CD4-positive, alpha-beta T cell (primary cell): ENCODE measurements around the gene MCAM. TPM values are rescaled to one million over a fixed set of nuclear protein-coding genes. Genes with fewer than 3 reads are reported as not detected.

Experiments used
- ATAC-seq: fragments of 200-7000 bp; cut with Tn5 transposase; one replicate; pipeline ENCODE4 v1.10.0; 2022; ENCODE audit warnings: mild to moderate bottlenecking; ENCODE audit not compliant: poor library complexity
- CTCF ChIA-PET: fragments of 350-600 bp; sonication (Branson Sonifier 250); formaldehyde crosslinking; loops from one replicate; lab custom pipeline; 2021; ENCODE audit warnings: antibody characterized with exemption, inconsistent platforms; lab: Charles Lee
- POLR2A ChIA-PET: fragments of 350-600 bp; sonication (Branson Sonifier 250); formaldehyde crosslinking; loops from one replicate; lab custom pipeline; 2021; ENCODE audit warnings: antibody characterized with exemption, inconsistent platforms; lab: Charles Lee
- DNase-seq, 14 experiments: peaks; one replicate each; pipeline ENCODE4 v3.0.0-alpha.2; 2013 to 2020; ENCODE audit warnings: mixed read lengths in 2 of 14
- H3K27ac ChIP-seq, 2 donors: one replicate each; pipeline versions ENCODE4 v1.5.1 to v1.7.0; 2013; ENCODE audit warnings: low read length in 2 of 2, low read depth in 1 of 2, mild to moderate bottlenecking in 1 of 2
- H3K27me3 ChIP-seq, 2 experiments: 1 replicate in 1 of 2; 2 replicates in 1 of 2; pipeline versions ENCODE4 v1.6.1 to v1.7.0; 2013; ENCODE audit warnings: low read length in 2 of 2, control low read depth in 1 of 2, mild to moderate bottlenecking in 1 of 2, moderate library complexity in 1 of 2; ENCODE audit not compliant: insufficient read depth in 2 of 2, control insufficient read depth in 1 of 2
- H3K36me3 ChIP-seq: one replicate; pipeline ENCODE4 v1.6.1; 2013; ENCODE audit warnings: low read length, control low read depth; ENCODE audit not compliant: insufficient read depth
- H3K4me1 ChIP-seq: one replicate; pipeline ENCODE4 v1.6.1; 2013; ENCODE audit warnings: low read length, control low read depth; ENCODE audit not compliant: insufficient read depth
- H3K4me3 ChIP-seq: one replicate; pipeline ENCODE4 v1.5.1; 2013; ENCODE audit warnings: mild to moderate bottlenecking, low read length, moderate library complexity
- H3K9me3 ChIP-seq, 2 experiments: 1 replicate in 1 of 2; 2 replicates in 1 of 2; pipeline versions ENCODE4 v1.6.1 to v1.7.0; 2013; ENCODE audit warnings: low read length in 2 of 2, mild to moderate bottlenecking in 2 of 2, control low read depth in 1 of 2, moderate library complexity in 1 of 2; ENCODE audit not compliant: control insufficient read depth in 1 of 2, insufficient read depth in 1 of 2
- H3K27ac Mint-ChIP-seq: one replicate; pipeline ENCODE4 v1.8.0; 2020; ENCODE audit warnings: mixed read lengths
- H3K27me3 Mint-ChIP-seq: one replicate; pipeline ENCODE4 v1.8.0; 2021; ENCODE audit warnings: mixed read lengths
- H3K36me3 Mint-ChIP-seq: one replicate; pipeline ENCODE4 v1.8.0; 2021; ENCODE audit warnings: low read depth, mixed read lengths
- H3K4me1 Mint-ChIP-seq: one replicate; pipeline ENCODE4 v1.8.0; 2021; ENCODE audit warnings: low read depth, mixed read lengths
- H3K4me3 Mint-ChIP-seq: one replicate; pipeline ENCODE4 v1.8.0; 2020; ENCODE audit warnings: mild to moderate bottlenecking, mixed read lengths
- H3K9me3 Mint-ChIP-seq: one replicate; pipeline ENCODE4 v1.8.0; 2020; ENCODE audit warnings: mixed read lengths
- intact Hi-C, 2 experiments: fragments of 100-400 bp; cut with DNase I in 1 of 2; cut with micrococcal nuclease in 1 of 2; formaldehyde crosslinking; loops; one replicate each; pipeline versions ENCODE4 v1.15.1 to v1.9.0; 2023 to 2025; cut with DNase I, micrococcal nuclease
- total RNA-seq, 174 experiments: library from RNA in 2 of 174; stranded (reverse) in 2 of 174; gene quantifications; one replicate each; pipeline ENCODE4 v1.2.3 and lab custom pipeline; 2021 to 2026
- TF ChIP-seq, protein P1 (sequence below): fragments of 200-600 bp; IDR thresholded peaks from one replicate; pipeline ENCODE4 v1.8.0; 2022; ENCODE audit warnings: antibody characterized with exemption, mild to moderate bottlenecking

The MCAM gene
- total RNA-seq, 2 experiments from 2014 or later, result 16.0 to 16.5 TPM

- DNase-seq (no peak), ATAC-seq (no peak)
- H3K4me1 ChIP-seq, result peaks cover 53% of the 10 kb centered on the region
- Mint-ChIP-seq H3K27me3 (peaks cover 38% of the 10 kb centered on the region), H3K4me1 (peaks cover 9% of the 10 kb centered on the region), H3K36me3 (no peaks in the 10 kb centered on the region), H3K9me3 (no peaks in the 10 kb centered on the region), H3K27ac (no peak overlapping the region), H3K4me3 (no peak overlapping the region)
- intact Hi-C loops, result no loop called here
- peak overlapping the region; percentile 51 for H3K4me3 ChIP-seq
- H3K36me3 ChIP-seq, result no peaks in the 10 kb centered on the region
- no peaks in the 10 kb centered on the region for H3K9me3 ChIP-seq
- TF ChIP-seq, protein P1, sequence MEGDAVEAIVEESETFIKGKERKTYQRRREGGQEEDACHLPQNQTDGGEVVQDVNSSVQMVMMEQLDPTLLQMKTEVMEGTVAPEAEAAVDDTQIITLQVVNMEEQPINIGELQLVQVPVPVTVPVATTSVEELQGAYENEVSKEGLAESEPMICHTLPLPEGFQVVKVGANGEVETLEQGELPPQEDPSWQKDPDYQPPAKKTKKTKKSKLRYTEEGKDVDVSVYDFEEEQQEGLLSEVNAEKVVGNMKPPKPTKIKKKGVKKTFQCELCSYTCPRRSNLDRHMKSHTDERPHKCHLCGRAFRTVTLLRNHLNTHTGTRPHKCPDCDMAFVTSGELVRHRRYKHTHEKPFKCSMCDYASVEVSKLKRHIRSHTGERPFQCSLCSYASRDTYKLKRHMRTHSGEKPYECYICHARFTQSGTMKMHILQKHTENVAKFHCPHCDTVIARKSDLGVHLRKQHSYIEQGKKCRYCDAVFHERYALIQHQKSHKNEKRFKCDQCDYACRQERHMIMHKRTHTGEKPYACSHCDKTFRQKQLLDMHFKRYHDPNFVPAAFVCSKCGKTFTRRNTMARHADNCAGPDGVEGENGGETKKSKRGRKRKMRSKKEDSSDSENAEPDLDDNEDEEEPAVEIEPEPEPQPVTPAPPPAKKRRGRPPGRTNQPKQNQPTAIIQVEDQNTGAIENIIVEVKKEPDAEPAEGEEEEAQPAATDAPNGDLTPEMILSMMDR, result no peak
- ChIA-PET POLR2A (interaction anchor here (0.6 to 1.7 kb wide), 7 partner anchors 8 to 247 kb away, joined by 3 to 6 read pairs (median 3); partner anchors contain the start of genes RNF26 and VPS11), CTCF (interaction anchor here (0.9 to 2.2 kb wide), 4 partner anchors 7 to 24 kb away, joined by 4 to 6 read pairs (median 4); no protein-coding TSS in a partner anchor)
- H3K27me3 ChIP-seq, result peaks cover 32 to 33% of the 10 kb centered on the region in 2 experiments
- no peak overlapping the region for H3K27ac ChIP-seq
Measured at GRCh38 chr11:119314726-119315125, 2.2 kb downstream of the MCAM start.

DNA sequence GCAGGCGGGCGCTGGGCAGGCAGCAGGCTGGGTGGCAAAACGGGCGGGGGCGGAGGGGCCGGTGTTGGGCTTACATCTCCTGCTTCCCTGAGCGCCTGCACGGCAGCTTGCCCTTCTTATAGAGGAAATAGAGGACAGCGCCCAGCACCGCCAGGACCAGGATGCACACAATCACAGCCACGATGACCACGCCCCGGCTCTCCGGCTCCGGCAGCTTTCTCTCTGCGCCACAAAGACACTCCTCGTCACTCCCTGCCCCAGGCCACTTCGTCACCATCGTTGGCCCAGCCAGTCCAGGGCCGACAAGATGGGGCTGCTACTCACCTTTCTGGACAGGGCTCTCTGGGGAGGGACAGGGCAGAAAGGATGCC, 6.3 kb downstream of the MCAM start:
- Mint-ChIP-seq H3K4me3 (no peak overlapping the region), H3K27ac (no peak overlapping the region), H3K36me3 (peaks cover 11% of the 10 kb centered on the region), H3K27me3 (peaks cover 15% of the 10 kb centered on the region), H3K9me3 (no peaks in the 10 kb centered on the region), H3K4me1 (peaks cover 20% of the 10 kb centered on the region)
- intact Hi-C loops, result no loop called here
- ATAC-seq (no peak), DNase-seq (no peak)
- CTCF ChIA-PET, result no interaction called here
- H3K4me3 ChIP-seq, result no peak overlapping the region
- POLR2A ChIA-PET, result interaction anchor here (0.7 kb wide), 2 partner anchors 11 to 13 kb away, joined by 3 read pairs; no protein-coding TSS in a partner anchor
- TF ChIP-seq, protein P1, result no peak
- H3K9me3 ChIP-seq, result no peaks in the 10 kb centered on the region
- H3K36me3 ChIP-seq, result peaks cover 3% of the 10 kb centered on the region
- peaks cover 32% of the 10 kb centered on the region for H3K4me1 ChIP-seq
- peaks cover 13% of the 10 kb centered on the region in 2 experiments for H3K27me3 ChIP-seq
- no peak overlapping the region for H3K27ac ChIP-seq

- ATAC-seq, result no peak
- Histone ChIP-seq H3K4me3 (no peak overlapping the region), H3K36me3 (peaks cover 3% of the 10 kb centered on the region), H3K4me1 (peaks cover 30% of the 10 kb centered on the region), H3K27ac (no peak overlapping the region), H3K27me3 (peaks cover 7 to 9% of the 10 kb centered on the region in 2 experiments), H3K9me3 (no peaks in the 10 kb centered on the region)
- intact Hi-C loops, result no loop called here
- POLR2A ChIA-PET, result interaction anchor here (0.7 kb wide), 1 partner anchor 13 kb away, joined by 3 read pairs; no protein-coding TSS in a partner anchor
- Mint-ChIP-seq H3K4me3 (no peak overlapping the region), H3K36me3 (peaks cover 15% of the 10 kb centered on the region), H3K27ac (peak overlapping the region; percentile 47), H3K9me3 (no peaks in the 10 kb centered on the region), H3K27me3 (peaks cover 10% of the 10 kb centered on the region), H3K4me1 (peaks cover 25% of the 10 kb centered on the region)
- DNase-seq, result no peak
- CTCF ChIA-PET, result interaction anchor here (0.7 kb wide), 1 partner anchor 11 kb away, joined by 3 read pairs; no protein-coding TSS in a partner anchor
- TF ChIP-seq, protein P1, result no peak
Measured at GRCh38 chr11:119309953-119310681, 6.8 kb downstream of the MCAM start.
